Stomach smooth muscle (tissue), 2 donors: ENCODE data around the gene EPHA3.

ENCODE experiments used
- H3K27ac ChIP-seq: one replicate; pipeline ENCODE4 v1.7.0; 2013; ENCODE audit warnings: mild to moderate bottlenecking, low read length, inconsistent platforms
- H3K27me3 ChIP-seq, 2 donors: one replicate each; pipeline ENCODE4 v1.7.0; 2013; ENCODE audit warnings: low read length in 2 of 2; ENCODE audit not compliant: insufficient read depth in 2 of 2, control insufficient read depth in 1 of 2
- H3K36me3 ChIP-seq, 2 donors: one replicate each; pipeline ENCODE4 v1.7.0; 2013; ENCODE audit warnings: low read length in 2 of 2; ENCODE audit not compliant: control insufficient read depth in 2 of 2, insufficient read depth in 2 of 2
- H3K4me1 ChIP-seq: one replicate; pipeline ENCODE4 v1.7.0; 2013; ENCODE audit warnings: low read length; ENCODE audit not compliant: control insufficient read depth, insufficient read depth
- H3K4me3 ChIP-seq, 2 donors: one replicate each; pipeline ENCODE4 v1.7.0; 2013; ENCODE audit warnings: low read length in 2 of 2
- H3K9ac ChIP-seq, 2 donors: one replicate each; pipeline ENCODE4 v1.7.0; 2013; ENCODE audit warnings: low read length in 2 of 2, mild to moderate bottlenecking in 1 of 2
- H3K9me3 ChIP-seq, 2 donors: one replicate each; pipeline ENCODE4 v1.7.0; 2013; ENCODE audit warnings: low read length in 2 of 2; ENCODE audit not compliant: control insufficient read depth in 2 of 2
- donor health status: healthy.
- donor health status: Pancreatic carcinoma.

The EPHA3 gene

GRCh38 chr3:89223188-89223587 lies 115.8 kb downstream of the EPHA3 start:
- peaks cover 3% of the 10 kb centered on the region for H3K4me1 ChIP-seq
- H3K27me3 ChIP-seq, result no peaks in the 10 kb centered on the region
- H3K36me3 ChIP-seq, result no peaks in the 10 kb centered on the region
- H3K4me3 ChIP-seq, result no peak overlapping the region
- H3K27ac ChIP-seq, result no peak overlapping the region
- H3K9ac ChIP-seq, result no peak overlapping the region
- H3K9me3 ChIP-seq, result no peaks in the 10 kb centered on the region

- no peak overlapping the region for H3K27ac ChIP-seq
- no peaks in the 10 kb centered on the region for H3K27me3 ChIP-seq
- H3K36me3 ChIP-seq, result no peaks in the 10 kb centered on the region
- H3K9me3 ChIP-seq, result no peaks in the 10 kb centered on the region
- no peak overlapping the region for H3K4me3 ChIP-seq
- no peak overlapping the region for H3K9ac ChIP-seq
- H3K4me1 ChIP-seq, result peaks cover 3% of the 10 kb centered on the region
Observed at GRCh38 chr3:89227218-89227617, 119.8 kb downstream of the EPHA3 start.

GRCh38 chr3:89227634-89228033 lies 120.2 kb downstream of the EPHA3 start:
- Histone ChIP-seq H3K27me3 (no peaks in the 10 kb centered on the region), H3K36me3 (no peaks in the 10 kb centered on the region), H3K9me3 (no peaks in the 10 kb centered on the region), H3K4me1 (peaks cover 3% of the 10 kb centered on the region), H3K4me3 (no peak overlapping the region), H3K27ac (no peak overlapping the region), H3K9ac (no peak overlapping the region)

GRCh38 chr3:89232155-89232554 lies 124.7 kb downstream of the EPHA3 start:
- Histone ChIP-seq H3K4me1 (peaks cover 3% of the 10 kb centered on the region), H3K36me3 (no peaks in the 10 kb centered on the region), H3K9me3 (no peaks in the 10 kb centered on the region), H3K9ac (no peak overlapping the region), H3K4me3 (no peak overlapping the region), H3K27ac (no peak overlapping the region), H3K27me3 (no peaks in the 10 kb centered on the region)

GRCh38 chr3:89234620-89235019 lies 127.2 kb downstream of the EPHA3 start:
- H3K36me3 ChIP-seq, result no peaks in the 10 kb centered on the region
- no peaks in the 10 kb centered on the region for H3K9me3 ChIP-seq
- no peak overlapping the region for H3K9ac ChIP-seq

GRCh38 chr3:89238846-89239245 lies 131.4 kb downstream of the EPHA3 start:
- Histone ChIP-seq H3K27me3 (no peaks in the 10 kb centered on the region), H3K9me3 (no peaks in the 10 kb centered on the region), H3K4me1 (no peaks in the 10 kb centered on the region), H3K36me3 (no peaks in the 10 kb centered on the region), H3K9ac (no peak overlapping the region), H3K27ac (no peak overlapping the region), H3K4me3 (no peak overlapping the region)

More at GRCh38 chr3:89234620-89235019, 127.2 kb downstream of the EPHA3 start:
- H3K27me3 ChIP-seq, result no peaks in the 10 kb centered on the region
- H3K27ac ChIP-seq, result no peak overlapping the region
- H3K4me1 ChIP-seq, result no peaks in the 10 kb centered on the region
- H3K4me3 ChIP-seq, result no peak overlapping the region

GRCh38 chr3:89239774-89240173 lies 132.4 kb downstream of the EPHA3 start:
- H3K4me1 ChIP-seq, result no peaks in the 10 kb centered on the region
- no peak overlapping the region for H3K4me3 ChIP-seq
- no peak overlapping the region for H3K9ac ChIP-seq
- H3K36me3 ChIP-seq, result no peaks in the 10 kb centered on the region
- H3K27me3 ChIP-seq, result no peaks in the 10 kb centered on the region
- H3K9me3 ChIP-seq, result no peaks in the 10 kb centered on the region
- no peak overlapping the region for H3K27ac ChIP-seq

GRCh38 chr3:89245612-89246011 lies 138.2 kb downstream of the EPHA3 start:
- Histone ChIP-seq H3K27ac (no peak overlapping the region), H3K4me3 (no peak overlapping the region), H3K9me3 (no peaks in the 10 kb centered on the region), H3K4me1 (no peaks in the 10 kb centered on the region), H3K27me3 (no peaks in the 10 kb centered on the region), H3K9ac (no peak overlapping the region), H3K36me3 (no peaks in the 10 kb centered on the region)

GRCh38 chr3:89246326-89246725 lies 138.9 kb downstream of the EPHA3 start:
- H3K27me3 ChIP-seq, result no peaks in the 10 kb centered on the region
- no peaks in the 10 kb centered on the region for H3K36me3 ChIP-seq
- no peaks in the 10 kb centered on the region for H3K4me1 ChIP-seq
- no peaks in the 10 kb centered on the region for H3K9me3 ChIP-seq
- H3K4me3 ChIP-seq, result no peak overlapping the region
- no peak overlapping the region for H3K9ac ChIP-seq
- no peak overlapping the region for H3K27ac ChIP-seq

- H3K27me3 ChIP-seq, result no peaks in the 10 kb centered on the region
- no peak overlapping the region for H3K9ac ChIP-seq
- H3K36me3 ChIP-seq, result no peaks in the 10 kb centered on the region
- no peaks in the 10 kb centered on the region for H3K4me1 ChIP-seq
- no peak overlapping the region for H3K27ac ChIP-seq
- no peak overlapping the region for H3K4me3 ChIP-seq
- H3K9me3 ChIP-seq, result no peaks in the 10 kb centered on the region
Observed at GRCh38 chr3:89250742-89251141, 143.3 kb downstream of the EPHA3 start.

- Histone ChIP-seq H3K4me1 (no peaks in the 10 kb centered on the region), H3K36me3 (no peaks in the 10 kb centered on the region)
Observed at GRCh38 chr3:89252016-89252415, 144.6 kb downstream of the EPHA3 start.

More at GRCh38 chr3:89252016-89252415, 144.6 kb downstream of the EPHA3 start:
- Histone ChIP-seq H3K27me3 (no peaks in the 10 kb centered on the region), H3K27ac (no peak overlapping the region), H3K4me3 (no peak overlapping the region), H3K9ac (no peak overlapping the region), H3K9me3 (no peaks in the 10 kb centered on the region)
